Smooth muscle cell (in vitro differentiated cells): Measurements from ENCODE around the gene SCN4A. TPM values are rescaled to one million over a fixed set of nuclear protein-coding genes. Genes with fewer than 3 reads are reported as not detected.

ENCODE experiments used
- DNase-seq: peaks from one replicate; lab custom pipeline; 2025; ENCODE audit not compliant: unreplicated experiment; lab: John Stamatoyannopoulos, UW
- H2AFZ ChIP-seq: fragments of 200-600 bp; sonication (generic); 2 replicates; pipeline ENCODE4 v1.6.0; 2016; ENCODE audit warnings: antibody characterized with exemption, low read depth, mild to moderate bottlenecking
- H3F3A ChIP-seq: fragments of 200-600 bp; sonication (generic); 2 replicates; pipeline ENCODE4 v1.6.0; 2017; ENCODE audit warnings: antibody characterized with exemption, low read depth
- H3K27ac ChIP-seq: fragments of 200-600 bp; sonication (generic); 2 replicates; pipeline ENCODE4 v1.5.1; 2016; ENCODE audit warnings: low read depth, mild to moderate bottlenecking
- H3K27me3 ChIP-seq: fragments of 200-600 bp; sonication (generic); 2 replicates; pipeline ENCODE4 v1.6.1; 2016; ENCODE audit warnings: low read depth, mild to moderate bottlenecking
- H3K36me3 ChIP-seq: fragments of 200-600 bp; sonication (generic); 2 replicates; pipeline ENCODE4 v1.5.1; 2016; ENCODE audit warnings: low read depth
- H3K4me1 ChIP-seq: fragments of 200-600 bp; sonication (generic); 2 replicates; pipeline ENCODE4 v1.5.1; 2016; ENCODE audit warnings: low read depth
- H3K4me2 ChIP-seq: fragments of 200-600 bp; sonication (generic); 2 replicates; pipeline ENCODE4 v1.6.0; 2016; ENCODE audit warnings: mild to moderate bottlenecking
- H3K4me3 ChIP-seq: fragments of 200-600 bp; sonication (generic); 2 replicates; pipeline ENCODE4 v1.5.1; 2016; ENCODE audit warnings: mild to moderate bottlenecking
- H3K79me2 ChIP-seq: fragments of 200-600 bp; sonication (generic); 2 replicates; pipeline ENCODE4 v1.6.0; 2016; ENCODE audit warnings: low read depth, mild to moderate bottlenecking
- H3K9ac ChIP-seq: fragments of 200-600 bp; sonication (generic); 2 replicates; pipeline ENCODE4 v1.6.0; 2016; ENCODE audit warnings: low read depth
- H3K9me3 ChIP-seq: fragments of 200-600 bp; sonication (generic); replicated peaks from 2 replicates; pipeline ENCODE4 v1.5.1; 2016; ENCODE audit warnings: low read depth
- H4K20me1 ChIP-seq: fragments of 200-600 bp; sonication (generic); 2 replicates; pipeline ENCODE4 v1.6.0; 2016; ENCODE audit warnings: low read depth
- CTCF ChIP-seq: fragments of 200-600 bp; sonication (generic); IDR thresholded peaks from 2 replicates; pipeline ENCODE4 v1.5.1; 2017; ENCODE audit warnings: borderline replicate concordance, mild to moderate bottlenecking, antibody characterized with exemption; ENCODE audit not compliant: insufficient read depth, poor library complexity, severe bottlenecking
- WGBS: methylation state at CpG from one replicate; pipeline ENCODE4 v1.1.7; 2016; ENCODE audit warnings: low lambda C conversion rate; 5-methylcytosine and 5-hydroxymethylcytosine counted together
- polyA plus RNA-seq: library from polyadenylated mRNA; unstranded; fragments of >200 nt; fragmentation: Nextera tagmentation; extraction: Ambion mirVana; gene quantifications from 2 replicates; pipeline ENCODE4 v1.2.1, GENCODE V29; 2016
- total RNA-seq: library from RNA; depleted of rRNA; stranded (reverse); fragments of >200 nt; gene quantifications from 2 replicates; pipeline ENCODE4 v1.2.3, GENCODE V29; 2014

The SCN4A gene
- total and polyA plus RNA-seq, 2 experiments from 2014 or later: under 0.01 TPM; not detected in 1

DNA sequence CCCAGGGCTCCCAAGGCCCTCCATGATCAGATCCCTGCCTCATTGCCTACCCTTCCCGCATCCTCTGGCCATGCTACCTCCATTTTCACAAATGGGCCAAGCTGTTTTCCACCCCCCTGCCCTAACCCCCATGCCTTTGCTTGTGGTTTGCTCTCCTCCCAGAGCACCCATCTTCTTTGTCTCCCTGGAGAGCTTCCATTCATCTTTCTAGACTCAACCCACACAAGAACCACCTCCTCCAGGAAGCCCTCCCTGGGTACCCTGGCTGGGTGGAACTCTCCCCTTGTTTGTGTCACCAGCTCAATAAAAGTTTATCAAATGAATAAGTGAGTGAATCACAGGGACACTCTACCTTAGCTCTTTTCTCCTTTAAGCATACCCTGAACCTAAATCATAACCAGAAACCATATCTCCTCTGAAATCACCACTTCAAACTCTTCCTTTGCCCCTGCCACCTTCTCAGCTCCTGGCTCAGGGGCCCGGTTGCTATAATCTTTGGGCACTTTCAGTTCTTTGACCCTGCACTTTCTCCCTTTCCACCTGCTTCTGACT lies 2.9 kb upstream of the SCN4A start:
- no peak overlapping the region for H3K4me3 ChIP-seq
- no peak for TF ChIP-seq CTCF
- H3K27me3 ChIP-seq: peaks cover 4% of the 10 kb centered on the region
- 89% methylated on average over 2 of the region's 2 CpGs for WGBS
- no peak for DNase-seq
- no peak overlapping the region for H3K9ac ChIP-seq
- H3K4me2 ChIP-seq: no peak overlapping the region
- H3K36me3 ChIP-seq: no peaks in the 10 kb centered on the region
- no peaks in the 10 kb centered on the region for H4K20me1 ChIP-seq
- H3K27ac ChIP-seq: no peak overlapping the region
- no peaks in the 10 kb centered on the region for H3K79me2 ChIP-seq
- H3K4me1 ChIP-seq: no peaks in the 10 kb centered on the region
- no peaks in the 10 kb centered on the region for H3K9me3 ChIP-seq
- H2AFZ ChIP-seq: no peak overlapping the region
- H3F3A ChIP-seq: no peaks in the 10 kb centered on the region

- no peak overlapping the region for H3K4me3 ChIP-seq
- no peaks in the 10 kb centered on the region for H3F3A ChIP-seq
- H3K9ac ChIP-seq: no peak overlapping the region
- H3K27ac ChIP-seq: no peak overlapping the region
- no peaks in the 10 kb centered on the region for H3K36me3 ChIP-seq
- no peaks in the 10 kb centered on the region for H3K4me1 ChIP-seq
- no peaks in the 10 kb centered on the region for H4K20me1 ChIP-seq
- TF ChIP-seq CTCF: no peak
- no peak overlapping the region for H2AFZ ChIP-seq
- no peaks in the 10 kb centered on the region for H3K79me2 ChIP-seq
- peaks cover 4% of the 10 kb centered on the region for H3K27me3 ChIP-seq
- no peak for DNase-seq
- H3K4me2 ChIP-seq: peak overlapping the region; percentile 31
- 57% methylated on average over 10 of the region's 10 CpGs for WGBS
- H3K9me3 ChIP-seq: no peaks in the 10 kb centered on the region
Measured at GRCh38 chr17:63974594-63975192, 2.0 kb upstream of the SCN4A start.

DNA sequence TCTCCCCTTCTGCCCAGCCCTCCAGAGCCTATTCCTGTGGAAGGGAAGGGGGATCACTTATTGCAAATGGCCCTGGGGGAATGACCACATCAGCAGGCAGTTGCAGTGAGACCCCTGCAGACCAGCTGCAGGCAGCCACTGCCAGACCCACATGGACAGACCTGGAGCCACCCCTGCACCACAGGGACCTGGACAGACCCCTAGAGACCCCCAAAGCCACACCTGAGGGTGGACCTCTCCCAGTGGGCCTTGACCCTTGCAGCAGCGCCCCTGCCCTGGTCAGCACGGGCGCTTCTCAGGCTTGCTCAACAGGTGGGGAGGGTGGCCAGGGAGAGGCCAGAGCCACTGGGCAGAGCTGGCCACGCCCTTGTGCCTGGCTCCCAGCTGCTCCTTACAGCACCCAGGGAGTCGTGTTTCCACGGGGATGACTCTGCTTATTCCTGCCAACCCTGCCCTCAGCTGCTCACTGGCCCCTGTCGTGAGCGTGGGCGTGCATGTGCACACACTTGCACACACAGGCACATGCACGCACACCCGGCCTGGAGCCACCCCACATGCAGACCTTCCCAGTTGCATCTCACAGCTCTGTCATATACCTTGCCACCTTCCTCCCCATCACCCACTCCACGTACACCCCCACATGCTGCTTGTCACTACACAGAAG lies 1.3 kb upstream of the SCN4A start:
- no peaks in the 10 kb centered on the region for H3K9me3 ChIP-seq
- H3K9ac ChIP-seq: no peak overlapping the region
- no peaks in the 10 kb centered on the region for H3K36me3 ChIP-seq
- no peak for DNase-seq
- no peaks in the 10 kb centered on the region for H3K79me2 ChIP-seq
- no peaks in the 10 kb centered on the region for H4K20me1 ChIP-seq
- no peak for TF ChIP-seq CTCF
- H2AFZ ChIP-seq: no peak overlapping the region
- no peaks in the 10 kb centered on the region for H3F3A ChIP-seq
- peaks cover 4% of the 10 kb centered on the region for H3K27me3 ChIP-seq
- H3K4me2 ChIP-seq: peak overlapping the region; percentile 31
- H3K27ac ChIP-seq: no peak overlapping the region
- WGBS: 83% methylated on average over 12 of the region's 12 CpGs
- no peaks in the 10 kb centered on the region for H3K4me1 ChIP-seq
- H3K4me3 ChIP-seq: no peak overlapping the region
